RWPE1 (cell line): ENCODE data around the gene RPL19.

ENCODE experiments used
- CTCF ChIA-PET: fragments of 350-600 bp; sonication (Branson Sonifier 250); formaldehyde crosslinking; extraction: SDS; loops from one replicate; lab custom pipeline; 2021; lab: Yijun Ruan, JAX
- POLR2A ChIA-PET: fragments of 400-600 bp; formaldehyde crosslinking; extraction: SDS; loops from one replicate; lab custom pipeline; 2020; ENCODE audit warnings: antibody characterized with exemption; ENCODE audit not compliant: low non-redundant PET; lab: Yijun Ruan, JAX
- DNase-seq: peaks from one replicate; pipeline ENCODE4 v3.0.0; 2012; ENCODE audit warnings: low spot score
- H3K27ac ChIP-seq: fragments of 450-650 bp; 2 replicates; pipeline ENCODE4 v1.5.1; 2017
- CTCF ChIP-seq: fragments of 450-650 bp; conservative IDR thresholded peaks from 2 replicates; pipeline ENCODE4 v1.5.1; 2017; ENCODE audit warnings: low read depth, mild to moderate bottlenecking

RPL19 gene

DNA sequence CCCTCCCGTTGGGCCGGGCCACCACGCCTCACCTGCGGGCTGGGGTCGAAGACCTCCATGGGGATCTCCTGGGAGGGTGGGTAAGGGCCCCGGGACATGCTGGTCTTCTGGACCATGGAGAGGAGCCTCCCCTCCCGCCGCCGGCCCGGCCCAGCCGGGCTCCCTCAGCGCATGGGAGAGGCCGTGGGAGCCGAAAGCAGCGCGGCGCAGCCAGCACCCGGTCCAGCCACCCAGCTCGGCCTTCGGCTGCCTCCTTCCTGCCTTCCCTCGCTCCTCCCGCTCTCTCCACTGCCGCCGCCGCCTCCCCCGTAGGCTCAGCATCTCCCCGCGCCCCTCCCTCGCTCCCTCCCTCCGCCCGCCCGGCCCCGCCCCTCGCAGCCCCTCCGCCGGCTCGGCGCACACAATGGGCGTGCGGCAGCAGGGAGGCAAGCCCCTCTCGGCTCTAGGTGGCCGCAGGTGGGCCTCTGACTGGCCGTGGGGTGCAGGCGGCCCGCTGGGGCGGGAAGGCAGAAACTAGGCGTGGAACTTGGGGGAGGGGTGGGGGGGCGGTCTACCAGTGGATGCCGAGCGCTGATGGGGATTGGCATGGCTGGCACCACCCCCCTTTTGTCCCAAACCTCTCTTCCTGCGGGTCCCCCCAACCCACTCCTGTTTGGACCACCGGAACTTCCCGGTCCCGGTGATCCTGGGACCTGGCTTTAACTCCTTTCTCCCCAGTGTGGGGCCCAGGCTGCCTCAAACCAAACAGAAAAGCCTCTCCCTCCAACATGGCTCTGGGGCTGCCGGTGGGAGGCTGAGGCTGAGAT lies 2.5 kb upstream of the RPL19 start, which contains the start of gene CACNB1:
Gene CACNB1, minus strand, starts transcription at position 290 of the 806 bp plus-strand sequence. Its CDS starts 174 bp downstream, at position 116.
- CTCF ChIA-PET: interaction anchor here (0.6 kb wide), 2 partner anchors 42 to 215 kb away, joined by 3 to 4 read pairs; no protein-coding TSS in a partner anchor
- POLR2A ChIA-PET: interaction anchor here (0.5 to 0.8 kb wide), 2 partner anchors 24 to 148 kb away, joined by 3 read pairs; no protein-coding TSS in a partner anchor
- no peak for TF ChIP-seq CTCF
- peak; percentile 78 for DNase-seq
- H3K27ac ChIP-seq: peak within 1 kb of the TSS; percentile 88

- no peak for DNase-seq
- no peak for TF ChIP-seq CTCF
- POLR2A ChIA-PET: interaction anchor here (0.8 kb wide), 1 partner anchor 25 kb away, joined by 3 read pairs; no protein-coding TSS in a partner anchor
- CTCF ChIA-PET: no interaction called here
- peak overlapping the region; percentile 88 for H3K27ac ChIP-seq
These were observed 1.9 kb upstream of the RPL19 start for GRCh38 chr17:39198186-39198566.

- no peak for TF ChIP-seq CTCF
- DNase-seq: peak; percentile 96
- ChIA-PET CTCF (interaction anchor here (0.5 to 1.1 kb wide), 6 partner anchors 24 to 1108 kb away, joined by 3 to 6 read pairs (median 5); no protein-coding TSS in a partner anchor), POLR2A (interaction anchor here (0.5 to 1.5 kb wide), 6 partner anchors 21 to 240 kb away, joined by 3 to 7 read pairs (median 4); partner anchors contain the start of gene FBXL20)
- peak overlapping the region; percentile 88 for H3K27ac ChIP-seq
These were observed 338 bp upstream of the RPL19 start for GRCh38 chr17:39199820-39200069.

DNA sequence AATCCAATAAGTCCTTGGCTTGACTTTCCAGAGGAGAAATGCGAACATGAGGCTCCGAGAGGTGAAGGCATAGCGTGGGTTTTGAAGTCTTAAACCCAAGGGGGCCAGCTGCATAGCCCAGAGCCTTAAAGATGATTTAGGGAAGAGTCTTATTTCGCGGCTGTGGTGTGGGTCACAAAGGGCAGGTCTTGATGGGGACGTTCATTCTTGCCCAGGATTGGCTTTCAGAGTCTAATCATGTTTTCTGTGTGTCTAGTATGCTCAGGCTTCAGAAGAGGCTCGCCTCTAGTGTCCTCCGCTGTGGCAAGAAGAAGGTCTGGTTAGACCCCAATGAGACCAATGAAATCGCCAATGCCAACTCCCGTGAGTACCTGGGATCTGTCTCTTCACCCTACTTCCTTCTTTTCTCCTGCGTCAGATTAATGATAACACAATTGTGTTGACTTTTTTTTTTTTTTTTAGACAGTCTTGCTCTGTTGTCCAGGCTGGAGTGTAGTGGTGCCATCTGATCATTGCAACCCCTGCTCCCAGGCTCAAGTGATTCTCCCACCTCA lies 951 bp downstream of the RPL19 start:
- DNase-seq: no peak
- peak overlapping the region; percentile 88 for H3K27ac ChIP-seq
- CTCF ChIA-PET: interaction anchor here (0.7 kb wide), 1 partner anchor 37 kb away, joined by 4 read pairs; no protein-coding TSS in a partner anchor
- POLR2A ChIA-PET: interaction anchor here (0.7 kb wide), 1 partner anchor 1102 kb away, joined by 7 read pairs; no protein-coding TSS in a partner anchor
- TF ChIP-seq CTCF: no peak

GRCh38 chr17:39204245-39204644 lies 4.2 kb downstream of the RPL19 start:
- CTCF ChIA-PET: interaction anchor here (0.7 to 1.0 kb wide), 3 partner anchors 34 to 40 kb away, joined by 3 read pairs; no protein-coding TSS in a partner anchor
- peak overlapping the region; percentile 61 for H3K27ac ChIP-seq
- TF ChIP-seq CTCF: no peak
- no peak for DNase-seq
- POLR2A ChIA-PET: no interaction called here

DNA sequence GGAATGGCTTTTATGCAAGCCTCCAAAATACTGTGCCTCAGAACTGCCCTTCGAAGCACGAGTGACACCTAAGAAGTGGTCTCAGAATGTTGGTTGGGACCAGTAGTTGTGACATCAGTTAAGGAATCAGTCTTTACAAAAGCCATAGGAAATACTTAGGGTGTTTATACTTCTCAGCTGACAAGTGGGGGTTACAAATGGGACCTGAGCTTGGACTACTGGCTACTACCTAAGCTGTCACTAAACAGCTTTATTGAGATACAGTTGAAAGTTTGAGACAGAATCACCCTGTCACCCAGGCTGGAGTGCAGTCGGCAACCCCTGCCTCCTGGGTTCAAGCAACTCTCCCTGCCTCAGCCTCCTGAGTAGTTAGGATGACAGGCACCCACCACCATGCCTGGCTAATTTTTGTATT lies 5.0 kb downstream of the RPL19 start:
- ChIA-PET CTCF (interaction anchor here (0.6 to 5.0 kb wide), 4 partner anchors 18 to 417 kb away, joined by 3 to 145 read pairs (median 4); no protein-coding TSS in a partner anchor), POLR2A (no interaction called here)
- TF ChIP-seq CTCF: no peak
- DNase-seq: no peak
- H3K27ac ChIP-seq: peak overlapping the region; percentile 61
